Suprapubic skin (tissue), 3 donors: Measurements from ENCODE around the gene MLYCD.

ENCODE experiments used
- CTCF ChIP-seq, 2 donors: fragments of 200-600 bp in 1 of 2; fragments of 450-650 bp in 1 of 2; sonication (generic) in 1 of 2; IDR thresholded peaks; one replicate each; pipeline ENCODE4 v1.5.1; 2016 to 2019; ENCODE audit warnings: antibody characterized with exemption in 2 of 2, mild to moderate bottlenecking in 1 of 2, moderate library complexity in 1 of 2
- POLR2A ChIP-seq, 2 donors: fragments of 450-650 bp; IDR thresholded peaks; one replicate each; pipeline ENCODE4 v1.6.1; 2017; ENCODE audit warnings: antibody characterized with exemption in 2 of 2, mild to moderate bottlenecking in 2 of 2, moderate library complexity in 2 of 2

- TF ChIP-seq POLR2A (IDR thresholded peaks at IDR 0.05) (no peak), CTCF (IDR thresholded peaks at IDR 0.05) (no peak)
Observed at GRCh38 chr16:83914091-83914710, 15.3 kb downstream of the MLYCD start.
